Activated CD8-positive, alpha-beta memory T cell treated with anti-CD3 and anti-CD28 coated beads, Interleukin-2, amount 50 U/mL, for 24 hours (primary cell): ENCODE results near the gene CX3CL1.
"Not testable (repeated sequence)": the region's sequence is repeated elsewhere in the genome, so short reads cannot be mapped to it uniquely, and the experiment has no call there.

Experiments used
- DNase-seq: peaks from one replicate; pipeline ENCODE4 v3.0.0-alpha.2; 2020; ENCODE audit errors: extremely low read depth

CX3CL1 gene

DNA sequence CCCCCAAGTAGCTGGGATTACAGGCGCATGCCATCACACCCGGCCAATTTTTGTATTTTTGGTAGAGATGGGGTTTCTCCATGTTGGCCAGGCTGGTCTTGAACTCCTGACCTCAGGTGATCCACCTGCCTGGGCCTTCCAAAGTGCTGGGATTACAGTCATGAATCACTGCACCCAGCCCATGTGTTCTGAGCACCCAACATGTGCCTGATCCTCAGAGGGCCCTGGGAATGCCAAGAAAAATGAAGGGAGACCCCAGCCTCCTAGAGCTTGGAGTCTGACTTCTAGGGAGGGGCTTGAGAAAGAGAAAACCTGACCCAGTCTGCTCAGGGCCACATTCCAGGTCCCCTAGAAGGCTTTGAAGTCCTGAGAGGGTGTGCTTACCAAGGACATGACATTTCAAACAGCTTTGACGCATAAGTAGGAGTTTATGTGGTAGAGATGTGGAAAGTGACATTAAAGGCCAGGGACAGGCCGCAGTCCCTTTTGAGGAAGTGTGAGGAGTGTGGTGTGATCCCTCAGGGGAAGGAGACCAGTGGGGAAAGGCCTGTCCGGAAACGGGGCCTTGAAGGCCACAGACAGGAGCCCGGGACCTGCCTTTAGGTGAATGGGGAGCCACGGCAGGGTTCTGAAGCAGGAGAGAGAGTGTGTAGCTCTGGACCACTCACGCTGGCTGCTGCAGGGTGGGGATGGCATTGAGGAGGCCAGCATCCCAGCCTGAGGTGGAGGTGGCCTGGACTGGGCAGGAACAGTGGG is 14.8 kb upstream of the CX3CL1 start:
- DNase-seq = no peak

DNA sequence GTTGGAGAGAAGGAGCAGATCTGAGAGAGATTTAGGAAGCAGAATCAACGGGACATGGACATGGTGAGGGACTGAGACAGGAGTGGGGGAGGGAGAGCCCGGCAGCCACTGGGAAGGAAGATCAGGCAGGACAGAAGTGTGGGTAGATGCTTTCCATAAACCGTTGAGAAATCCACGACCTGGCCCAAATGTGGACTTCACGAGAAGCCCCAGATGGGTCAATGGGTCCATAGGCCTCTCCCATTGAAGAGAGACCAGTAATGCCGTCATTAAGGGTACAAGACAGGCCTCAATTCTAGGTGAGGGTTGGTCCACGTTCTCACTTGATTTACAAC is 14.2 kb upstream of the CX3CL1 start:
- DNase-seq = no peak

DNA sequence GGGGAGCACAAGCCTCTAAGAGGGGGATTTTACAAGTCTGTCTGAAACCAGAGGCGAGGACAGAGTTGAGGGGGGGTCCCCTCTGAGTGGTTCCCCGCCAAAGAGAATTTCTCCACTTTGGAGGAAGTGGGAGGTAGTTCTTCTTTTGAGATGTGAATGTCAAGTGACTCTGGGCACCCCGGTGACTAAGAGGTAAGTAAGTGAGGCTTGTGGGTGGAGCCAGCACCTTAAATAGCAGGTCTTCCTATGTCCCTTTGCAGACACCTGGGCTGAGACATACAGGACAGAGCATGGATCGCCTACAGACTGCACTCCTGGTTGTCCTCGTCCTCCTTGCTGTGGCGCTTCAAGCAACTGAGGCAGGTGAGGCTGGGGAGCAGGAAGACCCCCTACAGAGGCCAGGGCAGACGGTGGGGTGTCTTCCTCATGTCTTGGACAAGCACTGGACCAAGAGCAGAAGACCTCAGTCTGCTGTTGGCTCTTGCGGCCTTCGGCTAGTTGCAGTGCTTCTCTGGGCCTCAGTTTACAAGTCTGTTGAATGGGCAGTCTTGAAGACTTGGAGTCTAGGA is 13.7 kb upstream of the CX3CL1 start, which contains the start of gene CCL22:
TSS of gene CCL22 (plus strand) at position 257 of the 569 bp plus-strand sequence. CDS start at position 291, 34 bp downstream.
- DNase-seq = no peak

DNA sequence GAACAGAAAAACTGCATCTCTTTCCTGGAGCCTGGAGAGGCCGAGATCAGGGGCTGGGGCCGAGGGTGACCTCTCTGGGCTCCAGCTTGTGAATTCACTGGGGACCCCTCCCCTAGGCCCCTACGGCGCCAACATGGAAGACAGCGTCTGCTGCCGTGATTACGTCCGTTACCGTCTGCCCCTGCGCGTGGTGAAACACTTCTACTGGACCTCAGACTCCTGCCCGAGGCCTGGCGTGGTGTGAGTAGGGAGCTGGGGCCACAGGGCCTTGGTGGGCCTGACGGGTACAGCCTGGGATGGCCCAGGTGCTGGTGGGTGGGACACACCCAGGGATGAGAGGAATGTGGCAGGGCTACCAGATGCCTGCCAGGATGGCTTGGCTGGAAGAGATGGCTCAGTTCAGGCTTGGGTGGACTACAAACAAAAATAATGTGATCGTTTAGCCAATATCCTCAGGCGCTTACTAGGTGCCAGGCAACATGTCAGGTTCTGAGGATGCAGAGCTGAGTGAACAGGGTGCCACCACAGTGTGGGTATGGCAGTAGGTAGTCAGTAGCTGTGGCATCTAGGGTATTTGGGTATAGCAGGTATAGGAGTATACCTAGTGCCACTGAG is 11.9 kb upstream of the CX3CL1 start:
- DNase-seq = no peak

DNA sequence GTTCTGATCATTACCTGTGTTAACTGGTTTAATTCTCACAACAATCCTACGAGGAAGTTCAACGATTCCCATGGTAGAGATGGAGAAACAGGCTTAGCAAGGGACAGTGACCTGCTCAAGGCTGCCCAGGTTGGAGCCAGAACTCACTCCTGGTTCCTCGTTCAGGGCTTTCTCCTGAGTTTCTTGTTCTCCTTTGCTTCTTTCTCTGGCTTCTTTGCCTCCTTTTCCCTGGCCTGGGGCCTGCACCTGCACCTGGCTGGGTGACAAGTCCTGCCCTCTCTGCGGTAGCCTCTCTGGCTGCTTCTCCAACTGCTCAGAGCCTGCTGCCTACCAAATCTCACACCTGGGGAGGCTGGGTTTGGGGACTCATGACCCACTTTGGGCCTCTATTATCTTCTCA is 10.9 kb upstream of the CX3CL1 start:
- DNase-seq = no peak

DNA sequence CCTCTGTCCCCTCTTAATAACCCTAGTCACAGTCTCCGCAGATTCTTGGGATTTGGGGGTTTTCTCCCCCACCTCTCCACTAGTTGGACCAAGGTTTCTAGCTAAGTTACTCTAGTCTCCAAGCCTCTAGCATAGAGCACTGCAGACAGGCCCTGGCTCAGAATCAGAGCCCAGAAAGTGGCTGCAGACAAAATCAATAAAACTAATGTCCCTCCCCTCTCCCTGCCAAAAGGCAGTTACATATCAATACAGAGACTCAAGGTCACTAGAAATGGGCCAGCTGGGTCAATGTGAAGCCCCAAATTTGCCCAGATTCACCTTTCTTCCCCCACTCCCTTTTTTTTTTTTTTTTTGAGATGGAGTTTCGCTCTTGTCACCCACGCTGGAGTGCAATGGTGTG is 8.1 kb upstream of the CX3CL1 start:
- no peak for DNase-seq

DNA sequence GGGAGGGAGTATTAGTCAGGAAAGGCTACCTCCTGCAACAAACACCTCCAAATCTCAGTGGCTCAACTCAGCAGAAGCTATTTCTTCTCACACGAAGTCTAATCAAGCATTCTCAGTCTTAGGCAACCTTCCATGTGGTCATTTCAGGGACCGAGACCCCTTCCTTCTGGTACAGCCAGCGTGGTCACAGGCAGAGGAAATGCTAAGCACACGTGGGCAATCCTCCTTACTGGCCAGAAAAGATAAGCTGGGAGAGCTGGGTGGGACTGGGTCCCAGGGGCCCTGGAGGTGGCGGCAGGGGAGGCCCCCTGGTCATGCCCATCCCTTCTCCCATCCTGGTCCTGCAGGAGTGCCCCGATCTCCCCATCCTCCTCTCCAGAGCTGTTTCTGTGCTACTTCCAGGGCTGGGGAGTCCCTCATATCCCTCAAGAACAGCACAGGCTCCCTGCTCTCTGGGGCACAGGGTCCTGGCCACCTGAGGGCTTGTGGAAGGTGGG is 5.7 kb upstream of the CX3CL1 start:
- DNase-seq = no peak

DNA sequence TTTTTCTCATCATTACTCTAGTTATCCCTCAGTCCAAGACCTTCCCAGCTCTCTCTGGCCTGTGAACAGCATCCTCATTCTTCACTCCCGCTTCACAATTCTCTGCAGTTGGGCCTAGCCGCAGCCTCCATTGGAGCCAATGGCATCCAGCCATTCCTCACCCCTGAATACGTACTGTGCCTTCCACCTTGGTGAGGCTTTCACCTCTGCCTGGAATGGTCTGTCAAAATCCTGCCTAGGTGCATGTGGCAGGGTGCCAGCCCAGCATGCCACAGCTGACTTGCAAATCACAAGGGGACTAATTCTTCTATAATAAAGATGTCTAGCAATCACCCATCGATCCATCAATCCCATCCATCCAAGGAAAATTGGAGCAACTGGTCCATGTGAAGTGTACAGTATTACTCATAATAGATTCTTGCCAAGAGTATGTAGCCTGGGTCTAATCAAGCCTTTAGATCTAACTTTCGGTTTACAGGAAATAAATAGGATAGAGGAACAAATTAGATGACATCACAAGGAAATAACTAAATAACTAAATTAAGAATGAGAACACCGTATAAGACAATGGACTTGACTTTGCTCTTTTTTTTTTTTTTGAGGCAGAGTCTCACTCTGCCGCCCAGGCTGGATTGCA is 5.1 kb upstream of the CX3CL1 start:
- no peak for DNase-seq

DNA sequence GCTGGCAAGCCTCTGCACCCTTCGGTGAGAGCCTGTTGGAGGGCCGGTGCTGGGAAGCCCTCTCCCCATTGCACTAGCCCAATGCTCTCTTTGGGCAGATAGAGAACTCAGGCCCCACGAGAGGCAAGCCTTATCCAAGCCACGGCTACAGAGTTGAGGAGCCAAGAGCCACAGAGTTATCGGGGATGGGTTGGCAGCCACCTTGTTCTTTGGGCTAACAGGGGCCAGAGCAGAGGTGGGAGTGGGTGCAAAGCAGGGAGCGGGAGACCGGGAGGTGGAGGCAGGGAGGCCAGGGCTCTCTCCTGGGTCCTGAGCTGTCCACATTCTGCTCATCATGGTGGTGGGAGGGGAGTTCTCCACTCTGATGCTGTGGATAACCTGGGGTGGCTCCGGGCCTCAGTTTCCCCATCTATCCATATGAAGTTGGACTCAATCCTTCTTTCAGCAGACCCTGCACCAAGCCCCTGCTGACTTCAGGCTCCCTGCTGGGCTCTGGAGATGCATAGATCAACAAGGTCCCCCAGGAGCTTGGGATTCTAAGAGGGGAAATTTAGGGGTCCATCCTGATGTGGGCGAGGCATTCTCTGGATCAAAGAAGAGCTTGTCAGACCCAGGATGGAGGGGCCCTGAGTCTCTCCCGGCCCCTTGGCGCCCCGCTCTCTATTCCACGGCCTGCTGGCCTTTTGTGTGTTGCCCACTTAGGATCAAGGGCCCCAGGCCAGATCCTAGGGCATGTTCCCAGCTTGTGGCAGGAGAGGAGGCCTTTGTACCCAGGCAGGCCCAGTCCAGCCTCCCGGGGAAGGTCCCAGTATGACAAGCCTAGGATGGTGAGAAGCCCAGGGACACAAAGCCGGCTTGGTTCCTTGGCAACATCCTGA is 557 bp upstream of the CX3CL1 start:
- DNase-seq = no peak

DNA sequence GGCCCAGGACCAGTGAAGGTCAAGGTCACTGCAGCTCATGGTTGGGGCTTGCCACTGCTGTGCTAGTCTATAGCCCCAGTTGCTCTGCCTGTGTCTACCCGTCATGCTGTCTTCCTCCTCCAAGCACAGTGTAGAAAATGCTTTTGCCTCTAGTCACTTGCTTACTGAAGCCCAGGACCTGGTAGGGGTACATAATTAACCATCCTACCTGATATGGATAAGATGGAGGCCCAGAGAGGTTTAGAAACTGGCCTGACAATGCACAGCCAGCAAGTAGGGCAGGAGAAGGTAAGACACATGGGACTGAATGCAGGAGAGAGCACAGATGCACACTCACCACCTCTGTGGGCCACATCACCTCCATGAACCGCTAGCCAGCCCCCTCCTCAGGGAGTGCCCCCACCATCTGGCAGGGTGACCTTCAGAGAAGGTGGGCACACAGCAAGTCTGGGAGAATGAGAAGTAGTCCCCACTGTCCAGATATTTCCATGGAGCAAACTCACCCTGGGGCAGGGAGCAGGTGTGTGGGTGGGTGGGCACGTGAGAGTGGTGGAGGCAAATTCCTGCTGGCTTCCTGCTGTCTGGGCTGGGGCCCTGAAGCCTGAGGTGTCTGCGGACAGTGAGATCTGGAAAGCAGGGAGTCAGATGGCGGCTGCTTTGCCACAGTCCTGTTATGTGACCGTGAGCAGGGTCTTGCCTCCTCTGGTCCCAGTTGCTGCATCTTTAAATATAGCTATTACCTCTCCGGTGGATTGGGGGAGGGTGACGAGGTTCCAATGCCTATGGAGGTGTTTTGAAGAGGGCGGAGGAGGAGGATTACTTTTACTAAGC is 1.0 kb downstream of the CX3CL1 start:
- DNase-seq = no peak

DNA sequence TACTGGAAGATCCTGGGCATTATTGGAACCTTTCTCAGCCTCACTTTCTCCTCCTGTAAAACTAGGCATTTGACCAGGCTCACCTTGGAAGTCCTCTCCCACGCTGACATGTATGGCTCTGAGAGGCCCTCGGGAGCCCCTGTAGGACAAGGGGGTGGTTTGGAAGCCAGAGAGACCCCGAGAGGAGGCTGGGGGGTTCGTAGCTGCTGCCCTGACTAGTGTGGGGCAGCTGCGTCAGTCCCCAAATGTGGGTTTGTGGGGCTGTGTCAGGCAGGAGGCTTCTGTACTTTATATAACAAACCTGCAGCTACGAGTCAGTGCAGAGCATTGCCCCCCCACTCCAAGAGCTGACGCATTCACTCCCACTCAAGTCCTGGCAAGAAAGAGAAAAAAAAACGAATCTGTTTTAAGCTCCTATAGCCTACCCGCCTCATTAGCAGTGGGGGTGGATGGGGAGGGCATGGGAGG is 1.8 kb downstream of the CX3CL1 start:
- no peak for DNase-seq

DNA sequence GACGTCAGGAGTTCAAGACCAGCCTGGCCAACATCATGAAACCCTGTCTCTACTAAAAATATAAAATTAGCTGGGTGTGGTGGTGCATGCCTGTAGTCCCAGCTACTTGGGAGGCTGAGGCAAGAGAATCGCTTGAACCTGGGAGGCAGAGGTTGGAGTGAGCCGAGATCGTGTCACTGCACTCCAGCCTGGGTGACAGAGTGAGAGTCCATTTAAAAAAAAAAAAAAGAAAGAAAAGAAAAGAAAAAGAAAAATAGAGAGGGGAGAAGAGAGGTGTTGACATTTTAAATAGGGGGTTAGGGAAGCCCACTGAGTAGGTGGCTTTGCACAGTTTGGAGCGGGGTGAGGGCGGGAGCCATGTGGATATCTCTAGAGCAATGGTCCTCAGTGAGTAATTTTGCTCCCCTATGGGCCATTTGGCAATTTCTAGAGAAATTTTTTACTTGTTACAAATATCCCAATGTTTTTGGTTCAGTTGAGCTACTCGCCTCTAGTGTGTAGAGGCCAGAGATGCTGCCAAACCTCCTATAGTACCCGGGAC is 2.7 kb downstream of the CX3CL1 start:
- DNase-seq = not testable (repeated sequence)

DNA sequence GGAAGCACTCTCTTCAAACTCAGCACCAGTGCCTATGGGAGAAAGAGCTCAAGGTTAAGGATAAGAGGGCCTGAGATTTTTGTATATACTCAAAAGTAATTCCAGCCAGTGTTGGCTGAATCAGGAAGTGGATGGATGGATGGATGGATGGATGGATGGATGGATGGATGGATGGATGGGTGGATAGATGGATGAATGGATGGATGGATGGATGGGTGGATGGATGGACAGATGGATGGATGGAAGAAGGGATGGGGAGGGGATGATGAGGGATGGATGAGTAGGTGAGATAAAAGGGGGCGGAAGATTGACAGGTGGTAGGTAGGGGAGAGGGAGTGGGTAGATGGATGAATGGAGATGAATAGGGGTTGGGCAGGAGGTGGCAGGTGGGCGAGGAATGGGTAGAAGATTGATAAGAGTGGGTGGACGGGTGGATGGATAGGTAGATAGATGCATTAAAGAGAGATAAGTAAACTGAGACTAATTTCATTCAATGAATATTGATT is 4.1 kb downstream of the CX3CL1 start:
- DNase-seq = no peak

DNA sequence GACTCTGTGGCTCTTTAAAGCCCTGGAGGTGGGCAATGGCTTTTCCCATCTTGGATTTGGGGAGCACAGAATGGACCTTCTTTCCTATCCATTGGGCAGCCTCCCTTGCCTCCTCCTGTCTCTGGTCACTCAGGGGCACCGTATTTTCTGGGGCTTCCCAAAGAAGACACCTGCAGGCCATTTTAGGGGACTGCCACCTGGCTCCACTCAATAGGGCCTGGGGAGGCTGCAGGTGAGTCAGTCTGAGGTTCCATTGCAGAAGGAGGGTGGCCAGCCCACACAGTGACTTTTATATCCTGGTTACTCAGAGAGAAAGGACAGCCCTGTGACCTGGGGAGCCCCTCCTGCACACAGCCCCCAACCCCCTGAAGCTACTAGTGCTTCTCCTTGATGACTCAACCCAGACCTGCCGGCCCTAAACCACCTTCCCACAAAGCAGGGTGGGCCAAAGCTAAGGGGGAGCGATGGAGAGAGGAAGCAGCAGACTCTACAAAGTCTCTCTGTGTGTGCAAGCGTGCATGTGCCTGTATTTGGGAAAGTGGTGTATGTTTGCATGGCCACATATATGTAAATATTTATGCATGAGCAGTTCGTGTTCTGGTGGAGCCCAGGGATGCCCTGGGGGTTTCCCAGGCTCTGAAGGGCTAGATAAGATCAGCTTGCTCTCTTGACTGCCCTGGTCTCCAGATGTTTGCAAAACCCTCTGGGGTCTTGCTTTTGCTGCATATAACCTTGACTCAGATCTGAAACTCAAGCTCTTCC is 5.0 kb downstream of the CX3CL1 start:
- DNase-seq = no peak

DNA sequence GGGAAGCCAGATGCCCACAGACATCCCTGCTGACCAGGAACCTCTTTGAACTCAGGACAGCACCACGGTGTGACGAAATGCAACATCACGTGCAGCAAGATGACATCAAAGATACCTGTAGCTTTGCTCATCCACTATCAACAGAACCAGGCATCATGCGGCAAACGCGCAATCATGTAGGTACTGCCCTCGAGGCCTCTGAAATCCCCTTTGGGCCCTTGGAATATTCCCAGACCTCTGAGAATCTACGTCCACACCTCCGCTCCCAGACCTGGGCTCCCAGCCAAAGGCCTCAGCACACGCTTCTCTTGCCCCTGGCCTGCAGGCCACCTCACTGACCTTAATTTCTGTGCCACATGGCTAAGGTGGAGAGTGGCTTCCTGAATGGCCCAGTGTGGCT is 7.3 kb downstream of the CX3CL1 start:
- no peak for DNase-seq

DNA sequence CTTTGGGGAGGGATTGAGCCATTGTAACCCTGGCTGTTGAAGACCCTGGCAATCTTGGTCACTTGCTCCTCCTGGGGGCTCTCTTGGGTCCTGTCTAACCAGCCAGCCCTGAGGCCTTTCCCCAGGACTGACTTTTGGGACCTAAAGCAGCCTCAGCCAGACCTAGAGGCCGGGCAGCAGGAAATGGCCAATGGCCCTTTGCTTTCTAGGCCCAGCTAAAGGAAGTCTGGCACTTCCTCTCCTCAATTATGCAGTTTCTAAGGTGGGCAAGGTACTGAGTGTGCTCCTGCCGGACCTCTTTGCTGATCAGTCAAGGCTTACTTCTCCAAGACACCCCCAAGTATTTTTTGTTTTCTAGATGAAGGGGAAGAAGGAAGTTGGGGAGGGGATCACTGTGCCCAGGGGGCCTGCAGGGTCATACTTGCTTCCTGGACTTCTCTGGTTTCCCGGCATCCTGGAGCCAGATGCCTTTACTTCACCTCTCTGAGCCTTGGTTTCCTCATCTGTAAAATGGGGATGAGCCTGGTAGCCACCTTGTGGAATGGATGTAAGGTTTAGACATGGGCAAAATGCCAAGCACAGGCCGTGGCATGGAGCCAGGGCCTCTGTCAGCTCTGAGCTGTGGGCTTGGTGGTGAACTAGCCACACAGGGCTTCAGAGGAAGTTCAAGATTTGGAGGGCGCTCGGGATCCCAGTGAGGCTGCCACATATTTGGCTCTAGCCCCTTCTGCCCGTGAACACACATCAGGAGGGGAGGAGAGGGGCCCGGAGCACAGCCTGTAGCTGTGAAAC is 8.6 kb downstream of the CX3CL1 start:
- DNase-seq = no peak

DNA sequence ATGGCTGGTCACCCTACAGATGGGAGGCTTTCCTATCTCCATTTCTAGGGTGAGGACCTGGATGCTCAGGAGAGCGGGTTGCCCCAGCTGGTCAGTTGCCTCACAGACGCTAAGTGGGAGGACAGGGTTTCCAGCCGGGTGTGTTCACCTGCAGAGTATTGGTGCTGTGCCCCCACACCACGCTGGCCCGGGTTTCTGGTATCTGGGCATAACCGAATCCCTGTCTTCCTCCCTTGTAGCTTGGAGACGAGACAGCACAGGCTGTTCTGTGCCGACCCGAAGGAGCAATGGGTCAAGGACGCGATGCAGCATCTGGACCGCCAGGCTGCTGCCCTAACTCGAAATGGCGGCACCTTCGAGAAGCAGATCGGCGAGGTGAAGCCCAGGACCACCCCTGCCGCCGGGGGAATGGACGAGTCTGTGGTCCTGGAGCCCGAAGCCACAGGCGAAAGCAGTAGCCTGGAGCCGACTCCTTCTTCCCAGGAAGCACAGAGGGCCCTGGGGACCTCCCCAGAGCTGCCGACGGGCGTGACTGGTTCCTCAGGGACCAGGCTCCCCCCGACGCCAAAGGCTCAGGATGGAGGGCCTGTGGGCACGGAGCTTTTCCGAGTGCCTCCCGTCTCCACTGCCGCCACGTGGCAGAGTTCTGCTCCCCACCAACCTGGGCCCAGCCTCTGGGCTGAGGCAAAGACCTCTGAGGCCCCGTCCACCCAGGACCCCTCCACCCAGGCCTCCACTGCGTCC is 9.7 kb downstream of the CX3CL1 start:
- no peak for DNase-seq
